T-helper 2 cell treated with Interferon-gamma antibody and Interleukin-4, amounts not matched to agents 5 μg/mL and 100 μg/mL, for 36 hours (primary cell): ENCODE measurements around the gene TBX5.

Experiments used
- DNase-seq: peaks from one replicate; pipeline ENCODE4 v3.0.0; 2021; ENCODE audit warnings: low spot score
- H3K27ac Mint-ChIP-seq: one replicate; pipeline ENCODE4 v1.8.0; 2021; ENCODE audit warnings: mild to moderate bottlenecking, mixed read lengths
- H3K27me3 Mint-ChIP-seq: one replicate; pipeline ENCODE4 v1.8.0; 2021; ENCODE audit warnings: low read depth, mixed read lengths
- H3K36me3 Mint-ChIP-seq: one replicate; pipeline ENCODE4 v1.8.0; 2021; ENCODE audit warnings: low read depth, mixed read lengths
- H3K4me1 Mint-ChIP-seq: one replicate; pipeline ENCODE4 v1.8.0; 2021; ENCODE audit warnings: low read depth, mixed read lengths
- H3K4me3 Mint-ChIP-seq: one replicate; pipeline ENCODE4 v1.8.0; 2022; ENCODE audit warnings: mild to moderate bottlenecking, moderate library complexity, mixed read lengths
- H3K9me3 Mint-ChIP-seq: one replicate; pipeline ENCODE4 v1.8.0; 2021; ENCODE audit warnings: mixed read lengths

Gene TBX5

DNA sequence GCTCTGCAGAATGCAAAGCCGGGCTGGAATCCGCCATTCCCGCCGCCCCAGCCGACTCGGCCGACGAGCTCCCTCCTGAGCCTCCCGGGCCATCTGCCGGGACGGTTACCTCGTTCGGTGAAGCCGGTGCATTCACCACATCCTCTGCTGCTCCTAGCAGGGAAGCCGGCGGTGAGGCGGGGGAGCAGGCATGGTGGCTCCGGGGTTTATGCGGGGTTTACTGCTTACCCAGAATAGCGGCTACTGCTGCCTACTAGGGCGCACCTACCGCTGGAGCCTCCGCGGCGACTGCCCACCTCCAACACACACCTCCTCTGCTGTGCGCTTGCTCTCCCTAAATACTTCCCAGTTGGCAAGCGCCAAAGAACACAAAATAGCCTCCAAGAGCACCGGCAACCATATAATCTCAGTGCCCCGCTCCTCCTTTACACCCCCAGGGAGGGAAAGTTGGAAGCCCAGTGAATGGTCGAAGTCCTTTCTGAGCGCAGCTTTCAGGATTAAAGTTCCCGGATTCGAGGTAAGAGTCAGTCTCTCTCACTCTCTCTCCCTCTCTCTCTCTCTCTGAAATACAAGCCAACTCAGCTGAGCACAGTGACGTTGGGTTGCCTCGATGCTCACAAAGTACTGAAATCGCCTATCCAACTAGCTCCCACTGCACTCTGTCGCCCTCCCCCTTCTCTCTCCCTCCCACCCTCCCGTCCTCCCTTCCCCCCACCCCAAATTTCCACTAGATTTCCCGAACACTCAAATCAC lies at the start of gene TBX5:
TSS of gene TBX5 (minus strand) at position 626 of the 753 bp plus-strand sequence. CDS start 2,246 bp downstream, outside the sequence.
- Mint-ChIP-seq H3K4me3 (no peak within 1 kb of the TSS), H3K27me3 (peaks cover 97% of the 10 kb centered on the region), H3K27ac (peak within 1 kb of the TSS; percentile 55), H3K36me3 (peaks cover 1% of the 10 kb centered on the region), H3K9me3 (no peaks in the 10 kb centered on the region), H3K4me1 (no peaks in the 10 kb centered on the region)
- DNase-seq, result no peak

DNA sequence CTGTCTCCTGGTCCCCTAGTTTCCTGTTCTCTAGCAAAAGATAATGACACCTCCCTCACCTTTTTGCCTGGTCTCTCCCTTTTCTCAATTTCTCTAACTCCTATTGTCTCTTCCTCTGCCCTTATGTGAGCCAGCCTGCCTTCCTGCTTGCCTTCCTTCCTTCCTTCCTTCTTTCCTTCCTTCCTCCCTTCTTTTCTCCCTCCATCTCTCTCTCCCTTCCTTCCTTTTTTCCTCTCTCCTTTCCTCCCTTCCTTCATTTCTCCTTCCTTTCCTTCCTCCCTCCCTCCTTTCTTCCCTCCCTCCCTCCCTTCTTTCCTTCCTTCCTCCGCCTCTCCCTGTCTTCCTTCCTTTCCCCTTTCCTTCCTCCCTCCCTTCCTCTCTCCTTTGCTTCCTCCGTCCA lies 45.7 kb upstream of the TBX5 start:
- no peaks in the 10 kb centered on the region for H3K4me1 Mint-ChIP-seq
- no peak overlapping the region for H3K27ac Mint-ChIP-seq
- H3K36me3 Mint-ChIP-seq, result no peaks in the 10 kb centered on the region
- DNase-seq, result no peak
- no peaks in the 10 kb centered on the region for H3K9me3 Mint-ChIP-seq
- peaks cover 46% of the 10 kb centered on the region for H3K27me3 Mint-ChIP-seq
- no peak overlapping the region for H3K4me3 Mint-ChIP-seq

DNA sequence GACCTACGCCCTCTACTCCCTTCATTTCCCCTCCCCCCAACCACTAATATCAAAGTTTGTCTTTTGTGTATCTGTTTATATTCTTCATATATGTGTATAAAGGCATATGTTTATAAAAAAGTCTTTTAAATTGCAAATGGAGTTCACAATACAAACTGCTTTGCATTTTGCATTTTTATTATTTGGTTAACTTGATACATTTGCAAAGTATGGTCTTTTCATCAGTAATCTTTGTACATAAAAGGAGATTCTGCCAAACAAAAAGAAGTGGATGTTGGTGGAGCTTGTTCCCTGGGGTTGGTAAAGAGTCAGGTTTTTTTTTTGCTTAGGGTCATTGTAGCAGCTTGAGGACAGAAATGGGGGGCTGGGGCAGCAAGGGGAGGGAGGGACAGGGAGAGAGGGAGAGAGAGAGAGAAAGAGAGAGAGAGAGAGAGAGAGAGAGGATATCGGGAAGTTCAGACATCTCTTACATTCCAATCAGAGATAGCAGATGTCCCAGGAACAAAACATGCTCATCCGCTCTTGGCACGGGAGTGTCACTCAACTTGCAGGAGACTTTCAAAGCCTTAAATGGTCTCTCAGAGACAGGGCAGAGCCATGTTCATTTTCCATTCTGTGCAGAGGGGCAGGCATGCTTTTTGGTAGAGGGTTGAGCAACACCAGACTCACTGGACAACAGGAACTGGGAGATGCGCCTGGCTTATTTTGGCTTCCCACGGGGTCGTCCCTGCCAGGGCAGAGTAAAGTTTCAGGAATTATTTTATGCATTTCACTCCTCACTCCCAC lies 44.8 kb upstream of the TBX5 start:
- Mint-ChIP-seq H3K27me3 (peaks cover 56% of the 10 kb centered on the region), H3K9me3 (no peaks in the 10 kb centered on the region), H3K4me3 (no peak overlapping the region), H3K36me3 (no peaks in the 10 kb centered on the region), H3K4me1 (no peaks in the 10 kb centered on the region), H3K27ac (no peak overlapping the region)
- DNase-seq, result no peak

DNA sequence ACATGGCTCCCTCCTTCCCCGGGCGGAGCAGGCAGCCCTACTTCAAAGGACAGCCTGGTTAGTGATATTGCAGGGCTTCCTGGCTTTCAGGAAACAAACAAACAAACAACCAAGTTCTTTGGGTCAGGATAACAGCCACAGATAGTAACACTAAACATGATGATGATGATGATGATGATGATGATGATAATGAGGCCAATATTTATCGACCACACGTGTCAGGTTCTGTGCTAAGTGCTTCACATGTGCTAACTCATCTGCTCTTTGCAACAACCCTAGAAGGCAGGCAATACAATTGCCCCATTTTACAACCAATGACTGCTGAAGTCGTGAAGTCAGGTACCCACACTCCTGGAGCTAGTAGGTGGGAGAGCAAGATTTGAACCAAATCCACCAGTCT lies 44.1 kb upstream of the TBX5 start:
- Mint-ChIP-seq H3K9me3 (no peaks in the 10 kb centered on the region), H3K36me3 (no peaks in the 10 kb centered on the region), H3K27ac (no peak overlapping the region), H3K4me1 (no peaks in the 10 kb centered on the region), H3K4me3 (no peak overlapping the region), H3K27me3 (peaks cover 63% of the 10 kb centered on the region)
- no peak for DNase-seq

DNA sequence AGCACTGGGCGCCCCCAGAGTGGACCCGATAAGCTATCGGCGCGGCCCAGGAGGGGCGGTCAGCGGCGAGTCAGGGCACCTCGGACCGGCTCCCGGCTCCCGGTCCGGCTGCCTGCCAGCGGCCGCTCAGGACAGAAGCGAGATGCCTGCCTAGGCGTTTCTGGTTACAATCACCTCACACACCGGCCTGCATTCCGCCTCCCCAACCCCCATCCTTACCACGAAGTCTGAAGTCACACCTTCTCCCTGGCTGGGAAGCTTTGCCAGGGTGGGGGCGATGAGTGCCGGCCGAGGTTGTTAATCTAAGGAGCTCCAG lies 42.6 kb upstream of the TBX5 start:
- Mint-ChIP-seq H3K36me3 (no peaks in the 10 kb centered on the region), H3K27me3 (peaks cover 74% of the 10 kb centered on the region), H3K9me3 (no peaks in the 10 kb centered on the region)

DNA sequence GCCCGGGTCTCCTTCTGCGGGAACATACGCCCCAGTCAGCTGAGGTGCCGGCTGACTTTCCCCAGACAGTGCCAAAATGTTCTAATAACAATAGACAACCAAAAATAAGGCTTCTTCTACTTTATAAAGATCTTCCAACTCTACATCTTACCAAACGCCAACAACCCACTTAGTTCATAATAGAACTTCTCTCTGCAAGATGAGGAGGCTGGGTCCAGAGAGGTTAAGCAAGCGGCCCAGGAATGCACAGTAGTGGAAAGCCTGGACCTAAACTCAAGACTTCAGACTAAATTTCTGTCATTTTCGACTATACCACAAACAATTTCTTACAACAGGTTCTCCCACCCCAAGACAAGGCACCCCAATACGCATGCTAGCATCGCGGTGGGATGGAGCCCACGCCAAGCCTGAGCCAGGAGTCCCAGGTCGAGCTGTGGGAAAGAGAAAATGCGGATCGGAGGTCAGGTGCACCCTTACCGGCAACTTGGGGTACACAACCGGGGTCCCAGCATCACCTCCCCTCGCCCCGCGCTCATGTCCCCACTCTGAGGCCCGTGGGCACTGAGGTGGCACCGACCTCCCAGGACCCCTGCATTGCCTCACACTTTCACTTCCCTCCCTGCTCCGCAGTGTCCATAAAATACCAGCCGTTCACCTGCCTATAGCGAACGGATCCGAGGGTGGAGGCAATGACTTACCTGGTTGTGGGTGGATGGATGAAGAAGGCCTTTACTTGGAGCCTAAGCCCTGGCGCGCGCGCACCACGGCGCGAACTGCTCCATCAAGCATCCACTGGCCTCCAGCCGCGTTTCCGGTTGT lies 42.1 kb upstream of the TBX5 start:
- no peak overlapping the region for H3K4me3 Mint-ChIP-seq
- H3K27me3 Mint-ChIP-seq, result peaks cover 78% of the 10 kb centered on the region
- DNase-seq, result no peak
- no peaks in the 10 kb centered on the region for H3K4me1 Mint-ChIP-seq
- H3K9me3 Mint-ChIP-seq, result no peaks in the 10 kb centered on the region
- no peak overlapping the region for H3K27ac Mint-ChIP-seq
- no peaks in the 10 kb centered on the region for H3K36me3 Mint-ChIP-seq

More for the DNA sequence above, 42.6 kb upstream of the TBX5 start:
- no peak overlapping the region for H3K27ac Mint-ChIP-seq
- no peak overlapping the region for H3K4me3 Mint-ChIP-seq
- no peak for DNase-seq
- H3K4me1 Mint-ChIP-seq, result no peaks in the 10 kb centered on the region

DNA sequence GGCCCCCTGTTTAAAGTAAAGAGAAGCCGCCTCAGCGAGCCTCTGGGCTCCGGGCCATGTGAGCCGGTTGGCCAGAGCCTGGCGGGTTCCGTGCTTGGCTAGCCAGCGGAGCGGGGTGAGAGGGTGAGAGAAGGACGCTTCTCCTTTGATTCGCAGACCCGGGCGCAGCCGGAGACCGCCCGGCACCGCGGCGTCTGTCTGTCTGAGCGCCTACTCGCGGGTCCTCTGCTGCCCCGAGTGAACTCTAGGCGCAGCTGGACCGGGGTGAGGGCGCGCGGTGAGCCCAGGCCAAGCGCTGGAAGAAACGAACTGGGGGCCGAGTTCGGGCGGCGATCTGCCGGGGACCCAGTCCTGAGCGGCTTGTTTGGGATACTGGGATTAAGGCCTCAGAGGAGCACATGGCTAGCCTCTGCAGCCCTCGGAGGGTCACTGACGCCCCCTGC lies 41.4 kb upstream of the TBX5 start:
- Mint-ChIP-seq H3K36me3 (no peaks in the 10 kb centered on the region), H3K9me3 (no peaks in the 10 kb centered on the region), H3K4me1 (no peaks in the 10 kb centered on the region), H3K27ac (no peak overlapping the region), H3K4me3 (no peak overlapping the region), H3K27me3 (peaks cover 83% of the 10 kb centered on the region)
- DNase-seq, result no peak

DNA sequence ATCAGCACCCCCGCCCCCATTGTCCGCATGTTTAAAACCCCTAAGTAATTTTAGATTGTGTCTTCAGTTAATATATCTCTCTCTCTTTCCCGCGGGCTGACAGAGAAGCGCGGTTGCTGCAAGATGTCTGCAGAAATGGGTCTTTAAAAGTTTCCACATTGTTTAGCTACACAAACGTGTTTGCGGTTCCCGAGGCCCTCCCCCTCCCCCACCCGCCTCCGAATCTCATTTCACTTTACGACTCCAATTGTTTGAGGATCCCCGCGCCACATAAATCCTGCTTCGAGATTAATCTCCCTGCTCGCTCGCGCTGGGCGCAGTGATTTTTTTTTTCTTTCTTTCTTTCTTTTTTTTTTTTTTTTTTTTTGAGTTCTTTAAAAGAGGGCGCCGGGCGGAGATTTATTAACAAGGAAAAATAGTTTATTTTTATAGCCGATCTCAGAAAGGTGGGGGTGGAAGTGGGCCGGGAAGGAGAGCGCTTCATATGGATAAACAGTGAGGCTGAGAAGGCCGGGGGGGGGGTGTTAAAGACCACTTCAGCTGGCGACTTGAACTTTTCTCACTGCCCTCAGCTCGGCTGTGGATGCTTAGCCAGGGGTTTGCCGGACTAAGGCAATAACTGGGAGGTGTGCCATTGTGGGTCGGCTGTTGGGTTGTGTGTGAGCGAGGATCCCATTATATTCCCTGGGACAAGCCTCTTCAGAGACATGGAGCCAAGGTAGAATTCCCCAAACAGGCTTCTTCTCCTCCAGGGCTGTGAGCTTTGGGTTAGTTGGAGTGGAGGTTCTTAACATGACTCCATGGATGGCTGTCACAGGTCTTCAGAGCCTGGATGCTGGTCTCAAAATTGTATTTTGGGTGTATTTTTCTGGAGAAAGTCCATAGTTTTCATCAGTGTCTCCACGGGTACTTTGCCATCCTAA lies 39.7 kb upstream of the TBX5 start:
- no peak overlapping the region for H3K27ac Mint-ChIP-seq
- H3K27me3 Mint-ChIP-seq, result peaks cover 85% of the 10 kb centered on the region
- no peak for DNase-seq
- H3K36me3 Mint-ChIP-seq, result no peaks in the 10 kb centered on the region
- no peaks in the 10 kb centered on the region for H3K4me1 Mint-ChIP-seq
- H3K9me3 Mint-ChIP-seq, result no peaks in the 10 kb centered on the region
- H3K4me3 Mint-ChIP-seq, result no peak overlapping the region

DNA sequence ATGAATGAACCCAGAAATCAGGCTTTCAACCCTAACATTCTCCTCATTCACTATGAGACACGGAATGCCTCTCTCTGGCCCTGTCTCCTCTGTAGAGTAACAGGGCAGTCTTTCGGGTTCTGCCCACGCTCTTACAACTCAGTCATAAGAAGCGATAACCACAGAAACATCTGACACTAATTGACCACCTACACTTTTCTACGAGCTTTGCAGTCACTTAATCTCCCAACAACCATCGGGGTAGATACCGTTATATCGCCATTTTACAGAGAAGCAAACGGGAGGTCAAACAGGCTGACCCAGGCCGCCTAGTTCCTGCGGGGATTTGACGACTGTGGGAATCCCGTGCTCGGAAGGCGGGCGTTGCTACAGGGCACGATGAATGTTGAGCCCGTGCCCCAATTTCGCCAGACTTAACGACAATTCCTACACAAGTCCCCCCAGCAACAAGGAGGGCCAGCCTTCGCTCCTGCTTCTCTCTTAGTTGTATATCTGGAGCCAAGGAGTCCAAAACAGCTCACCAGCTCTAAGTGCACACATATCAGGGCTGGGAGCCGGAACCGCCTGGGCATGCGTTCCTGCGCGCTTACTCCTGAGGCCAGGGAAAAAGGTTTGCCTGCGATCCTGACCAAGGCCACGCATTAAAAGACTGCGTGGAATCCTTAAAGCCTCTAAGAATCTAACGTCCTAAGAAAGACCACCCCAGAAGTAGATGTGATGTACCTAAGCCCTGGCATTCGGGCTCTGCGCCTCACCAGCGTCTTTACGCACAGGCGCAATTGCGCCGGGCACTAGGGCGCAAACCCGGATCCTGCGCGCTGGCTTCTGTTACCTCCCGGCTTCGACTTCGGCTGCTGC lies 38.7 kb upstream of the TBX5 start:
- DNase-seq, result no peak
- H3K27ac Mint-ChIP-seq, result no peak overlapping the region
- no peaks in the 10 kb centered on the region for H3K9me3 Mint-ChIP-seq
- no peak overlapping the region for H3K4me3 Mint-ChIP-seq
- peaks cover 86% of the 10 kb centered on the region for H3K27me3 Mint-ChIP-seq
- H3K36me3 Mint-ChIP-seq, result no peaks in the 10 kb centered on the region
- H3K4me1 Mint-ChIP-seq, result no peaks in the 10 kb centered on the region

DNA sequence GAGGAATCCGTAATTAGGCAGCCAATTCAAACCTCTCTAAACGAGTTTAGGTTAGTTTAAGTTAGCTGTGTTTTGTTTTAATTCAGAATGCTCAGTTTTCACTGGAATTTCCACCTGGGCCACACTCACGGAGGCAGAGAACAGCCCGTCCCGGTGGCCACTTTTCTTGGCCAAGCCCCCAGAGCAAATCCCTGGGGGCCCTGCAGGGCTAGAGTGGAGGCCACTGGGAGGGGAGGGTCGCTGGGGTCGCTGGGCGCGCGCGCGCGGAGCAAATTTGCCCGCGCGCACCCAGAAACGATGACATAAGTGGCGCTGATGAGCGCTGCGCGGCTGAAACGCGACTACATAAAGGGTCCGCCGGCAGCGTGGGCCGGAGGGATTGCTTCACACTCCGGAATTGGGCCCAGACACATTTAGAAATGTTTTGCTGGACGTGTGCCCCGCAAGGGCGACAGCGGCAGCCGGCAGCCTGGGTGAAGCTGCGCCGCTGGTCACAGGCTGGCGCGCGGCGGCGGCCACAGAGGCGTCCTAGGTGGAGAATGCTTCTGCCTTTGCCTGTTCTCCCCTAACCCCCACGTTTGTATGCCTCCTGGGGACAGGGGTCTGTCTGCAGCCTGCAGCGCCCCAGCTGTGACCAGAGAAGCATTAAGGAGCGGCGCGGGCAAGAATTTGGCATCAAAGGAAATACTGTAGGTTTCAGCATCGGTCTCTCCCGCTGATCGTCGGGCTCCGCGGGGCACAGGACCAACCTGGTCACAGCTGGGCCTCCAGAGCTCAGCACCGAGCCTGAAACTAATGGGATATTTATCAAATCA lies 37.9 kb upstream of the TBX5 start:
- H3K4me3 Mint-ChIP-seq, result no peak overlapping the region

DNA sequence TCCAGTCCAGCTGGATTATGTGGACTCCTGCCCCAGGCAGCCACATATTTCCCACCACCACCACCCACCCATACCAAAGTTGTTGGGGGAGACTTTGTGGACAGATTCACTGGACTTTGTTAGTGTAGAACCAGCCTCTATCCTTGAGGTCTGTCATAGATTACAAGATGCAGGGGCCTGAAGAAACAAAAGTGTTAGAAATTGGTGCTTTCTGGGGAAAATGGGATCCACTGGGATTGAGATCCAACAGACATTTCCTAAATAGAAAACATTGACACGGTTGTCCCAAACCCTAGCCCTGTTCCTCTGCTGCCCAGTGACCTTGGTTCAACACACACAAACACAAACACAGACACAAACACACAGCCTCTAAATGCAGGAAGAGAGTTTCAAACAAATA lies 36.6 kb upstream of the TBX5 start:
- Mint-ChIP-seq H3K4me1 (no peaks in the 10 kb centered on the region), H3K4me3 (no peak overlapping the region), H3K9me3 (no peaks in the 10 kb centered on the region), H3K27ac (no peak overlapping the region), H3K27me3 (peaks cover 88% of the 10 kb centered on the region), H3K36me3 (no peaks in the 10 kb centered on the region)
- DNase-seq, result no peak

More for the DNA sequence above, 37.9 kb upstream of the TBX5 start:
- H3K27me3 Mint-ChIP-seq, result peaks cover 85% of the 10 kb centered on the region
- no peaks in the 10 kb centered on the region for H3K4me1 Mint-ChIP-seq
- H3K27ac Mint-ChIP-seq, result no peak overlapping the region
- H3K9me3 Mint-ChIP-seq, result no peaks in the 10 kb centered on the region
- no peaks in the 10 kb centered on the region for H3K36me3 Mint-ChIP-seq
- no peak for DNase-seq

DNA sequence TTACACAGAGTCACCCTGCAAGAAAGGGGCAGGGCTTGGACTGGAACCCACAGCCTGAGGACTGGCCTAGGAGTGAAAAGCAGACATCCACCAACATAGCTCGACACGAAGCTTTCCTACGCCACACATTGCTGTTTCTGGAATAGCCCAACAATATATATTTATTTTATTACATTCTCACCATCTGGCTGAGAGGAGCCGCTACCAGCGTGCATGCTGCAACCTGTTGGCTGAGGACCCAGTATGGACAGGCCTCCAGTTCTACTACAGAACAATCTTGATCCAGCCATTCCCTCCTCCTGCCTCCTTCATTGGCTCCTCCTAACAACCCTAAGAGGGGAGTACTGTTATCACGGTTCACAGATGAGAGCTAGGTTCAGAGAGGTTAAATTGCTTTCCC lies 35.6 kb upstream of the TBX5 start:
- Mint-ChIP-seq H3K9me3 (no peaks in the 10 kb centered on the region), H3K27ac (no peak overlapping the region), H3K27me3 (peaks cover 89% of the 10 kb centered on the region), H3K36me3 (no peaks in the 10 kb centered on the region), H3K4me3 (no peak overlapping the region), H3K4me1 (no peaks in the 10 kb centered on the region)
- DNase-seq, result no peak
